Lower leg skin (tissue), 4 donors: ENCODE data around the gene MAMLD1. TPM values are rescaled to one million over a fixed set of nuclear protein-coding genes. Genes with fewer than 3 reads are reported as not detected.
"Not testable (repeated sequence)": the region's sequence is repeated elsewhere in the genome, so short reads cannot be mapped to it uniquely, and the experiment has no call there.

ENCODE experiments used
- DNase-seq, 2 donors: peaks; one replicate each; pipeline ENCODE4 v3.0.0-alpha.2; 2019; ENCODE audit warnings: low spot score in 2 of 2
- H3K4me3 ChIP-seq: fragments of 200-600 bp; sonication (generic); 2 replicates; pipeline ENCODE4 v1.5.1; 2017; ENCODE audit warnings: mild to moderate bottlenecking, low read depth; ENCODE audit not compliant: poor library complexity, severe bottlenecking
- CTCF ChIP-seq, 3 donors: fragments of 450-650 bp; IDR thresholded peaks; one replicate each; pipeline ENCODE4 v1.5.1; 2016; ENCODE audit warnings: antibody characterized with exemption in 3 of 3, mild to moderate bottlenecking in 3 of 3, moderate library complexity in 2 of 3
- POLR2A ChIP-seq, 2 donors: fragments of 450-650 bp; IDR thresholded peaks; one replicate each; pipeline ENCODE4 v1.6.1; 2016 to 2017; ENCODE audit warnings: antibody characterized with exemption in 2 of 2, mild to moderate bottlenecking in 1 of 2, moderate library complexity in 1 of 2
- WGBS, 2 donors: methylation state at CpG; one replicate each; pipeline ENCODE4 v1.1.5; 2018; 5-methylcytosine and 5-hydroxymethylcytosine counted together
- intact Hi-C: fragments of 100-400 bp; cut with DNase I; formaldehyde crosslinking; loops from one replicate; pipeline ENCODE4 v1.15.0; 2023; ENCODE audit warnings: low total_unique reads
- total RNA-seq, 4 donors: library from RNA; depleted of rRNA; stranded (reverse); fragments of >200 nt; gene quantifications; one replicate each; pipeline ENCODE4 v1.1.0, GENCODE V29; 2016

Gene MAMLD1
- total RNA-seq, 4 donors from 2014 or later: 1.9 to 3.2 (median 2.6) TPM

GRCh38 chrX:150339736-150340135 is 23.4 kb upstream of the MAMLD1 start:
- H3K4me3 ChIP-seq: no peak overlapping the region
- WGBS, 2 donors: 79 to 90% methylated on average over 2 to 3 of the region's 3 CpGs
- intact Hi-C loops: no loop called here
- DNase-seq: no peak
- no peak for TF ChIP-seq CTCF (IDR thresholded peaks at IDR 0.05)
- TF ChIP-seq POLR2A (IDR thresholded peaks at IDR 0.05): no peak

GRCh38 chrX:150340326-150340725 is 22.8 kb upstream of the MAMLD1 start:
- intact Hi-C loops, H3K4me3 ChIP-seq, DNase-seq: not testable (repeated sequence)
- WGBS, 2 donors: 76 to 92% methylated on average over 2 to 3 of the region's 3 CpGs

GRCh38 chrX:150347471-150347870 is 15.6 kb upstream of the MAMLD1 start:
- TF ChIP-seq CTCF (IDR thresholded peaks at IDR 0.05) (no peak), POLR2A (IDR thresholded peaks at IDR 0.05) (no peak)
- 67 to 89% methylated on average over 2 of the region's 2 CpGs for WGBS, 2 donors
- DNase-seq: no peak
- intact Hi-C loops: no loop called here
- no peak overlapping the region for H3K4me3 ChIP-seq

- WGBS, 2 donors: 20 to 24% methylated on average over 4 of the region's 4 CpGs
- no peak overlapping the region for H3K4me3 ChIP-seq
- intact Hi-C loops: no loop called here
- no peak for TF ChIP-seq POLR2A (IDR thresholded peaks at IDR 0.05)
- TF ChIP-seq CTCF (IDR thresholded peaks at IDR 0.05): no peak
- no peak for DNase-seq
These were observed 14.8 kb upstream of the MAMLD1 start for GRCh38 chrX:150348365-150348764.

GRCh38 chrX:150352114-150352513 is 11.0 kb upstream of the MAMLD1 start:
- intact Hi-C loops: no loop called here
- no peak overlapping the region for H3K4me3 ChIP-seq
- WGBS, 2 donors: 63 to 84% methylated on average over 3 of the region's 3 CpGs
- DNase-seq: no peak
- no peak for TF ChIP-seq POLR2A (IDR thresholded peaks at IDR 0.05)
- no peak for TF ChIP-seq CTCF (IDR thresholded peaks at IDR 0.05)

- 49 to 57% methylated on average over 4 of the region's 4 CpGs for WGBS, 2 donors
- no peak overlapping the region for H3K4me3 ChIP-seq
- no peak for DNase-seq
- TF ChIP-seq POLR2A (IDR thresholded peaks at IDR 0.05) (no peak), CTCF (IDR thresholded peaks at IDR 0.05) (no peak)
- intact Hi-C loops: no loop called here
These were observed 10.5 kb upstream of the MAMLD1 start for GRCh38 chrX:150352581-150352980.
